HG03097 (cell line): ENCODE measurements around the gene RNF13.

Source experiments
- ATAC-seq: cut with Tn5 transposase; IDR thresholded peaks from one replicate; pipeline ENCODE4 v1.9.1; 2021; ENCODE audit not compliant: unreplicated experiment, low FRiP score

The RNF13 gene, protein sequence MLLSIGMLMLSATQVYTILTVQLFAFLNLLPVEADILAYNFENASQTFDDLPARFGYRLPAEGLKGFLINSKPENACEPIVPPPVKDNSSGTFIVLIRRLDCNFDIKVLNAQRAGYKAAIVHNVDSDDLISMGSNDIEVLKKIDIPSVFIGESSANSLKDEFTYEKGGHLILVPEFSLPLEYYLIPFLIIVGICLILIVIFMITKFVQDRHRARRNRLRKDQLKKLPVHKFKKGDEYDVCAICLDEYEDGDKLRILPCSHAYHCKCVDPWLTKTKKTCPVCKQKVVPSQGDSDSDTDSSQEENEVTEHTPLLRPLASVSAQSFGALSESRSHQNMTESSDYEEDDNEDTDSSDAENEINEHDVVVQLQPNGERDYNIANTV

DNA sequence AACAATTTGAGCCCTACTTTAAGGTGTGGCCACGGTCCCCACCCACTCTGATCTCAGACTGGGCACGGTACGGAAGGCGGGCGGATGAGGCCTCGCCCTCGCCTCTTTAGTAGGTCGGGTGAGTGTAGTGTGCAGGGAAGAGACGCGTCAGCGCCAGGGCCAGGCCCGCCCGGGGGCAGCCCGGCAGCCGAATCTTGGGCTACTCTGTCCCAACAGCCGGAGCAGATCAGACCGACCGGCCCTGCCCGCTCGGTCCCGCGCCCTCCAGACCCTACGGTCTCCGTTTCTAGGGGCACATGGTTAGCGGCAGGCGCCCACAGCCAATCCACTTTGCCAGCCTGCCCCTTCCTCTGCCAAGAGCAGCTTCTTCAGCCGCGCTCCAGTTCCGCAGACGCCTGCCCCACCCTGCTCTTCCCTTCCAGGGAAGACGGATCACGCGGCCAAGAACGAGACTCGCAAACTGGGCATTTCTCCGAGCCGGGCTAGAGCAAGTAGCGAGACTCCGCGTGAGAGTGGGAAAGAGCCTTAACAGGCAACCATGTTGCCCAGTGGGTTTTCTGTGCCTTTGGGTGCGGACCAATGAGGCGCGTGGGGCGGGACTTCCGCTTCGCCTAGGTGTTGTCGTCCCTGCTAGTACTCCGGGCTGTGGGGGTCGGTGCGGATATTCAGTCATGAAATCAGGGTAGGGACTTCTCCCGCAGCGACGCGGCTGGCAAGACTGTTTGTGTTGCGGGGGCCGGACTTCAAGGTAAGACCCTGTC is at the start of gene RNF13:
Gene RNF13 (plus strand): TSS at position 610 of the 761 bp plus-strand sequence. CDS start 32,812 bp downstream, outside the sequence.
- ATAC-seq = peak; percentile 91

DNA sequence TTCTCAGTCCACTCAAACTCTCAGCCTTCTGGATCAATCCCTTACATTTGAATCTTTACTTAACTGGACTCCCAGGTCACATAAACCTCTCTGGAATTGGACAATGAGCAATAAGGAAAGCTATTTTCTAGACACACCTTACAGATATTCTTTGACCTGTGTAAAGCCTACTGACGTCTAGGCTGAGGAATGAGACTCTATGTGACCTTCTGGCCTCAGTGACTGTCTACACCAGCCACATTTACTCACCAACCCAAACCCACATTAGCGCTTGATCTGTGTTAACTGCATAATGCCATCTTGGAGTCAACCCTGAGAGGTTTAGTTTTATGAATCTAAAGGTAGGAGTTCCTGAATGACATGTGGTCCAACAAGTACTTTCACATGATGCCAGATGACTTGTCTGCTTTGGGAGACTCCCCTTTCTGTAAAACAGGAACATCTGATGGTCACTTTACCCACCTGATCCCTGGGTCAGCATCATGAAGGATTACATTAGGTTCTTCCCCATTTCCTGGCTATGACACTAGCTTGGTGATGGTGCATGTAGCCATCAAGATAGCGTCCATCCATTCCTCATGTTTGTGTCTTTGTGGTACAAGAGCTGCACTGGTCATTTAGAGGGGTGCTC is 49.3 kb upstream of the RNF13 start:
- ATAC-seq = no peak

DNA sequence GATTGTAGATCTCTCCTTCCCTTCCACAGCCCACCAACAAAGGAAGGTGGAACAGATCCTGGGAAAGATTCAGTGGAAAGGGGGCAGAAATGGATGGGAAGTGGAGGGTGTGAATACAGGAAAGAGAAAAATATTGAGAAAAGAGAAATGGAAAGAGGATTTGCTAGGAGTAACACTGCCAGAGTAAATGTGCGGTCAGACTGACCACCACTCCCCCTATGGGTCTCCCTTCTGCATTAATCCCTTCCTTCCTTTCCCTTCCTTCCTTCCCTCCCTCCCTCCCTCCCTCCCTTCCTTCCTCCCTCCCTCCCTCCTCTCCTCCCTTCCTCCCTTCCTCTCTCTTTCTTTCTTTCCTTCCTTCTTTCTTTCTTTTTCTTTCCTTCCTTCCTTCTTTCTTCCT is 48.7 kb upstream of the RNF13 start:
- no peak for ATAC-seq

DNA sequence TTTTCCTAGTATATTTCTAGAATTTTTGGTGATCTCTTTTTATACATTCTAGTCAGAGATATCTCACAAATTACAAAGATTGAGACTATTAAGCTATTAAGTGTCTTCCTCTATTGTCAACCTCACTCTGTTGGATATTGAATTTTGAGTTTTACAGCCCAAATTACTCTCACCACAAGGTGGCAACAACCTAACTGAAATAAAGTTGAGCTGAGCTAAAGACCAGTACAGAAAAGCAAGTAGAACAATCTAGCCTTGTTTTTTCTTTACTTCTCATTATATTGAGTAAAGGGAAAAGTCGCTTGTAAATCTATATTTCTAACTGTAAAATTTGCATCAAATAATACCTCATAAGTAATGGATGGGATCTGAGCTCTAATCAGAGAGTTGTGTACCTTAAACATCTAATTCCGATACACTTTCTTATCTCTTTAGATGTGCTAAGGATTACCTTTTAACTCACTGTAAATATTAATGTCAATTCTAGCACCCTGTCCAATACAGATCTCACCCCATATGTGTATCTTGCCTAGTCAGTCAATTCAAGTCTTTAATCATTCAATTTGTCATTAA is 47.2 kb upstream of the RNF13 start:
- ATAC-seq = no peak

DNA sequence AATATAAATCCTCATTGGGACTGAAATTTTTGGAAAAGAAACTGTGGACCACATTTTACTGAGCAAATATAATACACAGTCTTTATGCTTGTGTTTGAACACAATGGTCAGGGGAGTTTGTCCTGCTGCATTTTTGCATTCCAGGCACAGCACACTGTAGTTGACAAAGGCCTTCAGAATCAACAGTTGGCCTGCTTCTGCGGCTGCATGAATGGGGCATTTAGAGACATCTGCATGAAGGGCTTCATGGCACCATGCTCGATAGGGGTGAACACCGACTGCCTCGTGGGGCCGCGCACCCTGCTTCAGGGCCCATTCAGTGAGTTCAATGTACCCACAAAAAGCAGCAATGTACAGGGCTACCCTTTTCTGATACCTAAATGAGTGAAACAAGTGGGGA is 45.3 kb upstream of the RNF13 start:
- no peak for ATAC-seq

DNA sequence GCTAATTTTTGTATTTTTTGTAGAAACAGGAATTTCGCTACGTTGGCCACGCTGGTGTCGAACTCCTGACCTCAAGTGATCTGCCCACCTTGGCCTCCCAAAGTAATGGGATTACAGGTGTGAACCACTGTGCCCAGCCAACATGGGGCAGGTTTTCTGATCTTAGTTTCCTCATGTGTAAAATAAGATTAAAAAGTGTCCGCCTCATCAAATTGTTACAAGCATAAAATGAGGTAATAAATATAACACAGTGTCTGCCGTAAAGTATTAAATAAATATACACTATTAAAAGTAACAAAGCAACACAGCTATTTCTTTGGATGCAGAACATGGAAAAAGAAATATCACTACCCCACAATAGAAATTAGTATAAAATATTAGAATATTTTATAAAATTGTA is 44.3 kb upstream of the RNF13 start:
- ATAC-seq = no peak

DNA sequence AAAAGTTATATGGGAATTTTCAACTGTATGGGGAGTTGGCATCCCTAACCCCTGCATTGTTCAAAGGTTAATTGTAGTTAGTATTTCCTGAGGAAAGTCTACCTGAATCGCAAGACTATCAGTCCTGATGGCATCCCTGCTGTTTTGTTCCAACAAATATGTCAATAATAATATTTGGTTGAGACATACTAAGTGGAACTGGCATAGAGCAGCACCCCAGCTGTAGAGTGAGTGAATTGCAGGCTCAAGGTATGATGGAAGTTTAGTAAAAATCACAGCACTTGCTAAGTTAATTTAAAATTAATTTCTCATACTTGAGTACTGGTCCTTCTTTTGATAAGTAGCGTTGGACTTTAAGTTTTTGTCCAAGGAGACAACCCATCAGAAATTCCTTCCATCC is 42.8 kb upstream of the RNF13 start:
- ATAC-seq = no peak

DNA sequence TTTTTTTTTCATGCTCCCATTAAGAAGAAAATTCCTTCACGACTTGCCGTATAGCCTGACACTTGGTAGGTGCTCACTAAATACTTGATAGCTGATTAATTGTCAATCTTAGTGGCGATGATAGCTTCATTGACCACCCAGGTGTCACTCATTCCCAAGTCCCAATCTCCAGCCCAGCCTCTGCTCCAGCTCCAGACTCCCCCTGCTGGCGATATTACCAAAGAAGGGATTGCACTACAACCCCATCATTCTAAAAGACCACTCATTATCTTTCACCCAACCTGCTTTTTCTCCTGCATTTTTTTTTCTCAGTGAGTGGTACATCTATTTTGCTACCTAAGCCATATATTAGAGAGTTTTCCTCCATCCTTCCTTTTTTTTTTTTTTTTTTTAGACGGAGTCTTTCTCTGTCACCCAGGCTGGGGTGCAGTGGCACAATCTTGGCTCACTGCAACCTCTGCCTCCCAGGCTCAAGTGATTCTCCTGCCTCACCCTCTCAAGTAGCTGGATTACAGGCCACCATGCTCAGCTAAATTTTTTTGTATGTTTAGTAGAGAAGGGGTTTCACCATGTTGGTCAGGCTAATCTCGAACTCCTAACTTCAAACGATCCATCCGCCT is 41.3 kb upstream of the RNF13 start:
- no peak for ATAC-seq

DNA sequence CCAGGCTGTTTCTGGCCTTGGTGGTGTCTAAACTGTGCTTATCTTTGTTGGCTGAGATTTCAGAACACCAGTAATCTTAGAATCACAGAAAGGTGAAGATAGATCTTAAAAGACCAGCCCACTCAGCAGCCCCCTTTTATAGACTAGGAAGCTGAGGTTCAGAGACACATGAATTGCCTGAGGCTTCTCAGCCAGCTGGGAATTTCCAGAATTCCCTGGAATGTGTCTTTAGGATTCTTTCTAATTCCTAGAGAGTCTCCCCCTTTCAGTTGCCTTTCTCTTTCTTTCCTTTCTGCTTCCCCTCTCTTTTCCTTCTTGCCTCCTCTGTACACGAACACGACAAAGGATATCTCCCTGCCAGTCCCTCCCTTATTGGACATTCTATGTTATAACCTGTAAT is 40.2 kb upstream of the RNF13 start:
- ATAC-seq = no peak

DNA sequence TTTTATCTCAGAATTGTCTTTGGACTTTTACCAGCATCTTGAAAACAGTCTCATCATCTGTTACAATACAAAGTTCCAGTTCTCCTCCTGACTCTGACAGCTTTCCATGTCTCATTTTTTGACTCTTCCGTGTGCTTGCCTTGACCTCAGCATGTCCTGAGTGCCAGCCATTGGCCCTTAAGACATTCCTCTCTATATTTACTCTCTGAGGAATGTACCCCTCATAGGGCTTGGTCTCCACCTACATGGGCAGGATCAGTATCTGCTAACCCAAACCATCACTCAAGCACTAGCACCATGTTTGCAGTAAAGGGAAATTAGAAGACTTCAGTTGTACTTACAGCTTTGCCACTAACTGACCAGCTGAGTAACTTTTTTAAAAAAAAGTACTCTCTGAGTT is 36.8 kb upstream of the RNF13 start:
- no peak for ATAC-seq

DNA sequence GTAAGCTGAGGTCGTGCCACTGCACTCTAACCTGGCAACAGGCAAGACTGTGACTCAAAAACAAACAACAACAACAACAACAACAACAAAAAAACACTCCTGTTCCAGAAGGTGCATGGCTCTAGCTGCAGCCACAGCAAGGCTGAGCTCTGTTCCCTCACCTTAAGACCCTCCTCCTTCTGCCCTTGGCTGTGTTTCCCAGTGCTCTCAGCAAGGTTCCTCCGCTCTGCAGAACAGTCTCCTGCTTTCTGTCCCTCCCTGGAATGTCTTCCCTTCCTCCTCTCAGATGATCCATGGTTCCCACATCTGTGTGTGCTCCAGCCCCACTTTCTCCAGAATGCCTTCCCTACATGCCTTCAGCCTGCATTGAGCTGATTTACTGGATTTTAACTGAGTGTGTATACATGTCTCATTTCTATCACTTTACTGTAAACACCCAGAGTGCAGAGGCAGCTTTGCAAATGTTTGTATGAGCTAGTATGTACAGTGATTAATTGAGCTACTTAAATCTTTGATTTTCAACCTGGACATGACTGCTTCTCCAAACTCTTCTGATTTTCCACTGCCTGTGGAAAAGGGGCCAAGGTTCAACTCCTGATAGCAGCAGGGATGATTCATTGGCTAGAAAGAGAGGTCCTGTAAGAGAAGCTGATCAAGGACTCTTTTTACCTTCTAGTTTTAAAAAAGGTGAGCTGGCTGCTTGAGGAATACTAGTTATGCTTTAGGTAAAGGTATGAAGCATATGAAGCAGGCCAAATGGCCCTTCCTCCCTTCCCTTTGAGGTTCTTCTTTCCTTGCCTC is 35.4 kb upstream of the RNF13 start:
- ATAC-seq = no peak

DNA sequence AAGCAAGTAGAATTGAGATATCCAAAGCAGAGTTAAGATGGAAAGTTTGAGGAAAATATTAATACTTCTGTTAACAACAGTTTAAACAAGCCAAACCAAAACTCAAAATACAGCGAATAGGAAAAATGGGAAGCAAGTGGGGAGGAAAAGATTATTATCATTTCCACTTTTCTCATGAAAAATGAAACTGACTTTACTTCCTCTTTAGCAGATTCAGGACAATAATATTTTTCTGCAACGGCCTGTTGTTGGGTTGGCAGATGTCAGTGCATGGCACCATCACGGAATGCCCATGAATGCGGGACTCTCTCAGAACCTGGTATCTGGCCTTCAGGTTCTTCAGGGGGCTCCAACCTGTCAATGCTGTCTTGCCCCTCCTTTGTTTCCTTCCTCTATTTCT is 31.8 kb upstream of the RNF13 start:
- ATAC-seq = no peak

DNA sequence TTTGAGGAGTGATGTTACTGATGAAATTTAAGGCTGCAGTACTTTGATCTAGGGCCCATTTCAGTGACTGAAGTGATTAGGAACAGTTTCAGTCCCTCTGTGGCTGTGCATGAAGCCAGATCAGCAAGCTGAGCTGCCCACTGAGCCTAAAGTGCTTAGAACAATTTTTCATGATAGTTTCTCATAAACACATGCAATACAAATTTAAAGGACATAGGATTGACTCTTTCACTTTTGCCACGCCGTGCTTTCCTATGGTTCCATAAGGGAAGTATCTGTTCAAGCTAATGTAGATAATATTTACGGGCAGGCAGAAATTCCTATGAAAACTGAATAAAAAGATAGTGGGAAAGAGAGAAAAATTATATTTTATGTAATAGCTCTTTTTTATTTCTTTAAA is 31.3 kb upstream of the RNF13 start:
- ATAC-seq = no peak

DNA sequence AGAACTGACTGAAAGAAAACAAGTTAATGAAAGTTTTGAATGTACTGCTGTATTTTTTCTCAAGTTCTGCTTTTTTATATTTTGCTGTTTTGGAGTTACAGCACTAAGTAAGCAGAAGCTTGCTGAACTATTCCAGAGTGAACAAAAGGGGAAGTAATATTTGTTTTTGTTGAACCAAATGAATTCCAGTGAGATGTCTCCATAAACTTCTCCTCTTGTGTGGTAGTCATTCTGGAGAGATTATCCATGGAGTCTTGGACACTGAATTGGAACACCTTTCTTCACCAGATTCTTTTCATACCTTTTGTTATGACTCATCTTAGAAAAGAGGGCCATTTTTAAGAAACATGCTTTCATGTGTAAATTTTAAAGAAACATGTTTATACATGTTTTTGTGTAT is 29.4 kb upstream of the RNF13 start:
- ATAC-seq = no peak

DNA sequence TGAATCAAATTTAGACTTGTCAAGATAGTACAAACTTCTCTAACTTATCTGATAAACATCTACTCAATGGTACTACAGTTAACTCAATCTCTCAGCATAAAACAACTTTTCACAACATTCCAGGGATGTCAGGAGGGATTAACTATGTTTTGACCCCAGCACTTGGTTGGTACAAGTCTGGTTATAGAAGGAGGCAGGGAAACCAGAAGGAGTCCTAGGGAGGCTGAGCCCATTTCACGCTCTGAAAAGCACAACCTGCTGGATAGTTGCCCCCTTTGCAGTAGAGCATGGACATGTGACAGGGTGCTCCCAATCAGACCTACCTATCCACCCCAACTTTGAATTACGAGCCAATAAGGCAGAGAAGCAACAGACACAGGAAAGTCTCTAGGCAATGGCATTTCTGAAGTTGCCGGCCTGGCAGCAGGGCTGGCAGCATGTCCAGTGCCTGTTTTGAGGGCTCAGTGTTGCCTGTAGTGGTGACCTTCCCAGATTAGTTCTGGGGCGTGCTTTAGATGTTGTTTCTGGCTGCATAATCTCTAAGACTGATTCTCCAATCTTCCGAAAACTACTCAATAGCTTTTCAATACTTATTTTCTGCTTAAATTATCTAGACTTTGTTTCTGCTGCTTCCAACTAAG is 28.8 kb upstream of the RNF13 start:
- ATAC-seq = no peak

DNA sequence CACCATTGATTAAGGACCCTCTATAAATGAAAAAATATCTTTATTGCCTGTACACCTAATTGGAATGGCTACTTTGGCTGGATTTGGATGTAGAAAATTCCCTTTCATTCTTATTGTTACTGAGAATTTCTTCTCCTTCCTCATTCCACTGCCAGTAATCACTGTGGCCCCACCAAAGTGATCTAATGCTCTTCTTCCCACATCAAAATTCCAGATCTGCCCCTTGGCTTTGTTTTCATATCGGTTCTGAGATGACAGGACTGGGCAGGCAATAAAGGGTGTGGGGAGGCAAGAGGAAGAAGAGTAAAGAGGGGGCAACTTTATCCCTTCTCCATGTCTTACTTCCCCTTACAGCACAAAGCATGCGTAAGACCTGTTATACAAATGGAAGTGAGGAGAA is 22.7 kb upstream of the RNF13 start:
- no peak for ATAC-seq

DNA sequence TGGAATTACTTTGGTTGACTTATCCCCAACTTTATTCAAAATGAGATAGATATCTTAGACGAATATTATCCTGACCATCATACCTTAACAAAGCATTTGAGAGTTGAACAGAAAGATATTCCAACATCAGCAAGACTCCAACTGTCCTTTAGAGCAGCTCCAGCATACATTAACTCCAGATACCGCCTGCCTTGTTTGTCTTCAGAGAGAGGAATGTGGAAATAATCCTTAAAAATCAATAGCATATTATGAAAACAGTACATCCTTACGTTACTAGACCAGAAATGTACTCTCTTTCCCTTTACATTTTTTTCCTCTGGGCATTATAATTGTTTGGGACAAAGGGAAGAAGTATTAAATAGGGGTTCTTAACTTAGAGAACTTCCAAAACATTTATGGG is 22.3 kb upstream of the RNF13 start:
- no peak for ATAC-seq

DNA sequence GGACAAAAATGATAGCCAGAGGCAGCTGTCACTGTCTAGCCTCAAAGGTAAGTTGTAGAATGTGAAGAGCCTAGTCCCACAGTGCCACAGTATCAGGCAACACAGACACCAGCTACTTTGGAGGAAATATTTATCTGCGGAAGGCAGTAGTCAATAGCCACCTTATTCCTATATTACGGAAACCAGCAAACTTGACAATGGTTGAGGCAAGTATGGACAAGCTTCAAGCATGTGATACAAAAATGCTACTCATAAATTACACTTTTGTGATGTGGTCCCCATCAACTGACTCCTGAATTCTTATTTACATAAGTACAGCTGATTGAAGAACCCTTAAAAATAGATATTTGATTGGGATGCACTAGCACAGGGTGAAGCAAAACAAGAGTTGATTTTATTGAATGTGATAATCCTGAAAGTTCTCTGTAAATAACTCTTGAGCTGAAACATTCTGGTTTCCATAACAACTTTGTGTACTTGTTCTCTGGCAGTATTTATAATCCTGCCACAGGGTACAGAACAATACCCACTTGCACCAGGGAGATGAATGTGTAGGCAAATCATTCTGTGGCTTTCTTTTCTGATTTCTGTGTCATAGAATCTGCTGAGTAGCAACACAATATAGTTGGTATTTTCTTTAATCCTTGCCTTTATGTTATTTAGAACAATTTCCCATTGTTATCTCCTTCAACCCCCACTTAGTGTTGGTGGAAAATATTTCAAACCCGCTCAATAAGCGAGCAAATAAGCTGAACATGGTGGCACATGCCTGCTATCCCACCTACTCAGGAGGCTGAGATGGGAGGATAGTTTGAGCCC is 20.4 kb upstream of the RNF13 start, which contains the start of gene ANKUB1:
Gene ANKUB1 (minus strand): TSS at position 103 of the 819 bp plus-strand sequence. CDS start 188 bp downstream, outside the sequence.
- no peak for ATAC-seq

DNA sequence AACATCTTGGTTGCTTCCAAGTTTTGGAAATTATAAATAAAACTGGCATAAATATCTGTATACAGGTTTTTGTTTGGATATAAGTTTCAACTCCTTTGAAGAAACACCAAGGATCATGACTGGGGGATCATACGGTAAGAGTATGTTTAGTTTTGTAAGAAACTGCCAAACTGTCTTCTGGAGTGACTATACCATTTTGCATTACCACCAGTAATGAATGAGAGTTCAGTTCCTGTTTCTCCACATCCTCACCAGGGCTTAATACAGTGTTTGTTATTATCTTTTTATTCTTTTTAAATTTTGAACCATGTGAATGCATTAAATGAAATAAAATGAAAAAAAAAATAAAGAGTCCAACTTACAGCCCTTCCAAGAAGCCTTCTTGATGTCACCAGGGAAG is 17.0 kb upstream of the RNF13 start:
- no peak for ATAC-seq
